RPMI7951 (cell line): ENCODE measurements around the gene DDX24. TPM values are rescaled to one million over a fixed set of nuclear protein-coding genes. Genes with fewer than 3 reads are reported as not detected.

ENCODE experiments used
- DNase-seq: peaks from one replicate; pipeline ENCODE4 v3.0.0-alpha.2; 2012; ENCODE audit warnings: low read depth
- total RNA-seq: library from RNA; depleted of rRNA; stranded (reverse); fragments of >200 nt; shearing (Covaris generic); gene quantifications from 2 replicates; pipeline ENCODE4 v1.2.3, GENCODE V29; 2014; rRNA removed

Gene DDX24
- total RNA-seq, 1 experiment from 2014 or later = 151 TPM

DNA sequence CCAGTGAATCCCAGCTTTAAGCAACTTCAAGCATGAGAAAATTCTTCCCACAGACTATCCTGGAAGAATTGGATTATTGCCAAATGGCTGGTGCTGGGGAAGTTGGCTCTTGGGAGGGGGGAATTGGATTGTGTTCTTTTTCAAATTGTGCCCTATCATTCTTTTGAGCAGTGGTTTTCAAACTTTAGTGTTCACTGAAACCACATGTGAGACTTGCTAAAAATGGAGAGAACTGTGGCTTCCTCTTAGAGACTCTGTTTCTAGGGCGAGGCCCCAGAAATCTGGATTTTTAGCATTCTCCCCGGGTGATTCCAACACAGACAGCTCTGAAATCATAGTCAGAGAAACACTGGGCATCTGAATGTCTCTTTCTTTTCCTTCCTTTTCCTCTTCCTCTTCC is 69.2 kb downstream of the DDX24 start:
- peak; percentile 12 for DNase-seq

DNA sequence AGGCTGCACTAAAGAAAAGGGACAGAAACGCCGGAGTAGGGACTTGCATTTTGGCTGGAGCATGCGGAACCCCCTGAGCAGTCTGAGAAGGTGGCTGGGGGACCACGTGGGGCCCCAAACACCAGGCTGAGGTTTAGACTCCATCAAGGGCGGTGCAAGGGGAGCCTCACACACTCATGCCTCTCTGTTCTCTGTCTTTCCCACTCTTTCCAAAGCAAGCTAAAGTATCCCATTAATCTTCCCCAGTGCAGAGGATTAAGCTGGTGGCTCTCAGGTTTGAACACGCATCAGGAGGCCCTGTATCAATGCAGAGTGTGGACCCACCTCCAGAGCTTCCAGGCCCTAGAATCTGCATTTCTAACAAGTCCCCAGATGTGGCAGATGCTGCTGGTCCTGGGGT is 70.4 kb downstream of the DDX24 start:
- DNase-seq = no peak

DNA sequence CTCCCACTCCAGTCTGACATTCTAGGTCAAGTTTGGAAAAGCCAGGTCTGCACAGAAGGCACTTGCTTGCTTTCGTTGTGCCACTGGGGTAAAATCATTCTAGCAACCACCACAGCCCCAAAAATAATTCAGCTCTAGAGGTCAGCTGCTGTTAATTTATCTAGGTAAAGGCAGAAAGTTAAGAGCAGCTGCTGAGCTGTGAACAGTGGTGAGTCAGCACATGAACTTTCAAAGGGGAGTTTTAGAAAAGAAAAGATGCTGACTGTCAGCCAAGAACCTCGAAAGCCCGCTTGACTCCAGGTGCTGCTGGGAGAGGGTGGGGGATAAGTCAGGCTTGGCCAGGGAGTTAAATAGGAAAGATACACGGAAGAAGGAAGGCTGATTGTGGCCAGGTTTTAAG is 71.2 kb downstream of the DDX24 start:
- DNase-seq = peak; percentile 69

DNA sequence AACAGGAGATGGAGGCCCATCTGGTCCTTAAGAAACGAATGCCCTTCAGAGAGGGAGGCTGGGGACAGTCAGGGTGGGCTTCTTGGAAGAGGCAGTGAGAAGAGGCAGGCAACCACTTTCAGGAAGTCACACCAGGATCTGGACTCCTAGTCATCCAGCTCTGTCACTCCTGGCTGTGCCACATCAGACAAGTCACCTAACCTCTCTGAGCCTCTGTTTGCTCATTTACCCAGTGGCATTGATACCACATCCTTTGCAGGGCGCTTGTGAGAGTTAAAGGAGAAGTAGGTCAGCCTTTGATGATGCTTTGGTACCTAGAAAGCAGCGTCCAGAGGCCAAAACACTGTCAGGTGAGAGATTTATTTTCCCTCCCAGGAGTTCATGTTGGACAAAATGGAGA is 72.8 kb downstream of the DDX24 start:
- no peak for DNase-seq

DNA sequence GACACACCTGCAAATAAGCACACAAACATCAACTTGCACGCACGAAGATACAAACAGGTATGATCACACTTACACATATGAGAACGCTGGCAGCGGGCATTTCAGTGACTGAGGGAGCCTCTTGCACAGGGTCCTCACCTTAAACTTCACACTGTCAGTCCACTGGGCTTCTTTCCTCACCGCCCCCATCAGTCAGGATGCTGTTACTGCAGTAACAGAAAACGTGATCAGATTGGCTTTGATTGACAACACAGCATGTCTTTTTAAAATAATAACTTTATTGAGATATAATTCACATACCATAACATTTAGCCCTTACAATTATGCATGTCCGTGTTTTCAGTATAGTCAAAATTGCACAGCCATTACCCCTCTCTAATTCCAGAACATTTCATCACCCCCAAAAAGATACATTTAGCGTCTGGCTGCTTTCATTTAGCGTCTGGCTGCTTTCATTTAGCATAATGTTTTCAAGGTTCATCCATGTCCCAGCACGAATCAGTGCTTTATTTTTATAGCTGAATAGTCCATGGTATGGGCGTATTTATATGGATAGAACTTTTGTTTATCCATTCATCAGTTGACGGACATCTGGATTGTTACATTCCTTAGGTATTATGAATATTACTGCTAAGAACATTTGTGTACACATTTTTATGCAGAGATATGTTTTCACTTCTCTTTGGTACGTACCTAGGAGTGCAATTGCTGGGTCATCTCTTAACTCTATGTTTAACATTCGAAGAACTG is 75.5 kb downstream of the DDX24 start:
- no peak for DNase-seq

DNA sequence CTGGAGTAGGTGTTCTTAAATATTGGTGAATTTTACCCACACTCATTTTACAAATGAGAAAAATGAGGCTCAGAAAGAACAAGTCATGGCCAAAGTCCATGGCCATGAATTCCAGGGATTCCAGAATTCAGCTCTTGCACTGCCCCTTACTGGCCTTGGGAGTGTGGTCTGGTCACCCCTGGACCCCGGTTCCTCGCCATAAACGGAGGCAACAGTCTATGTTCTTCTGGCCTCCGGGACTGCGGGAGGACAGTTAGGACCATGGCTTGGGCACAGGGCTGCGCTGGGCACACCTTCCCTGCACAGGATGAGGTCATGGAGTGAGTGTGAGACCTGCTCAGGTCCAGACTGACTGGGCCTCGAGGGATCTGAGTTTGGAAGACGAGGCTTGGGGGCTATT is 77.0 kb downstream of the DDX24 start:
- no peak for DNase-seq

DNA sequence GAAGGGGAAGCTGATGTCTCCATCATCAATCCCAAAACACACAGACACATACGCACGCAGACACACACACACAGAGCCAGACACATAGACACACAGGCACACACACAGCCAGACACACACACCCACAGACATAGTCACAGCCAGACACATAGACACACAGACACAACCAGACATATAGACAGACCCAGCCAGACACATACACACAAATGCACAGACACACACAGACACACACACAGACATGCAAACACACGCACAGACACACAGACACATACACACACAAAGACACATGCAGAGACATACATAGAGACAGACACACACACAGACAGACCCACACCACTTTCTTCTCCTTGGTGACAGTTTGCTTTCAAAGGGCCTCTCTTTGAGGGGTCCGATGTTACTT is 77.6 kb downstream of the DDX24 start:
- no peak for DNase-seq

DNA sequence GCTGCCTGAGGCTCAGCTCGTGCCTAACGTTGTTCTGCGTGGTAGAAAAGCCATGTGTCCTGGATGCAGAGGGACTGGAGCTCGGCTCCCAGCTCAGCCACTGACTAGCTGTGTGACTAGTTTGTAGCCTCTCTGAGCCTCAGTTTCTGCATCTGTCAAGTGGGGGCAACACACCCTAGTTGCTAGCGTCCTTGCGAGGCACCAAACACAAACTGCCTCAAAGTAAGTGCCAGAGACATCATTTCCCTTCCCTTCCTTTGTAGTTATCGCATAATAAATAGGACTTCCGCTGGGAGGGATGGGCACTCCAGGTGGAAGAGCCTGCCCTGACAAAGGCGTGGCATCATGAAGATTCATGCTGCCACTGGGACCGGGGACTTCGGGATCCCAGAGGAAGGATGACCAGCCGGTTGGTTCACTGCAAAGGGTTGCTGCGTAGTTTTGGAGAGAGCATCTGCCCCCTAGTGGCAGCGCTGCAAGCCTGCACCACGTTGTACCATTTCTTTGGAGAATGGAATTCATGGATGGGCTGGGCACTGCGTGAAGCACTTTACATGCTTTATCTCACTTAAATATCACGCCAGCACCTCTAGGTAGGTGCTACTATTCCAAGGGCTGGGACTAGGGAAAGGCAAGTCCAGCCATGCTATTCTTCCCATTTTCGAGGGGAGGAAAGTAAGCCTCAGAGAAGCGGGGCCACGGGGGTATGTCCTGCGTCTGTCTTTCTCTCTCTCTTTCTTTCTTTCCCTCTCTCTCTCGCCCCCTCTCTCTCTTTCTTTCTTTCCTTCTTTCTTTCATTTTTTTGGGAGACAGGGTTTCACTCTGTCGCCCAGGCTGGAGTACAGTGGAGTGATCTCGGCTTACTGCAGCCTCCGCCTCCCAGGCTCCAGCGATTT is 79.3 kb downstream of the DDX24 start:
- DNase-seq = peak; percentile 58

DNA sequence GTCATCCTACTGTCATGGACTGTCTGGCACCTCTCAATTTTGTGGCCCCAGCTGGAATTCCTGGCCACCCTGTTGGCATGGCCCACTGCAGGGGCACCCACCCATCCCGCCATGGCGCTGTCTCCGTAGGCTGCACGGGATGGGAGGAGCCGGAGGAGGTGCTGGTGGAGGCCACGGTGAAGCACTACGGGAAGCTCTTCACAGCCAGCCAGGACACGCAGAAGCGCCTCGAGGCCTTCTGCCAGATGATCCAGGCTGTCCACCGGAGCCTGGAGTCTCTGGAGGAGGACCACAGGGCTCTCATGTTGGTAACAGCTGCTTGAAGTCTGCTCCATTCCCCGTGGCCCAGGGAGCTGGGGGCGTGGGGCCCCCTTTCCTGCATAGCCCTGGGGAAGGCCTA is 80.0 kb downstream of the DDX24 start:
- DNase-seq = peak; percentile 32

DNA sequence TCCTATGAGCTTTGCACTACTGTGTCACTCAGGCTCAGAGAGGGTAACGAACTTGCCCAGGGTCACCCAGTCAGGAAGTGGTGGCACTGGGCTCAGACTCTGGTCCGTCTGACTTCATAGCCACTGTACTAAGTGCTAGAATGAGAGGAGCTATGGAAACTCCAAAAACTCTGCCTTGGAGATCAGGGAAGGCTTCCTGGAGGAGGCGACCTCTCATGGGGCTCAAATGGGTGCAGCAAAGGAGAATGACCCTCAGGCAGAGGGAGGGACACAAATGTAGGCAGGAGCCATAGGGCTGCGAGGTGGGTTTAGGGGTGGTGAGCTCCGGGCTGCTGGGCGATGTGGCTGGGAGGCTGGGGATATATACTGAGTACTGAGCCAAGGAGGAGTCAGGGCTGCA is 80.7 kb downstream of the DDX24 start:
- no peak for DNase-seq

DNA sequence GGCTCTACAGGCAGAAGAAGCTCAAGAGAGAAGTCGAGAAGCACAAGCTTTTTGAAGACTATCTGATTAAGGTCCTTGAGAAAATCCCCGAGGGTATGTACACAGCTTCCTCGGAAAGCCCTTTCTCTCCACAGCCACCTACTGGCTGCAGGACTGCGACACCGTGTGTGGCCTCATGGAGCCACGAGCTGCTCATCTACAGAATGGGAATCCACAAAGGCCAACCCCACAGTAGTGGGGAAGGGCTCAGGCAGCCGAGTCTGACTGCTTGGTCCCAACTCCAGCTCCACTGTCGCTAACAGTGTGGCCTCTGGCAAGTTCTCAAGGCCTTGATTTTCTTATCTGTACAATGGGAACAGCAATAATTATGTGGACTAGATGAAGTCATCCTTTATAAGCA is 81.4 kb downstream of the DDX24 start:
- no peak for DNase-seq

DNA sequence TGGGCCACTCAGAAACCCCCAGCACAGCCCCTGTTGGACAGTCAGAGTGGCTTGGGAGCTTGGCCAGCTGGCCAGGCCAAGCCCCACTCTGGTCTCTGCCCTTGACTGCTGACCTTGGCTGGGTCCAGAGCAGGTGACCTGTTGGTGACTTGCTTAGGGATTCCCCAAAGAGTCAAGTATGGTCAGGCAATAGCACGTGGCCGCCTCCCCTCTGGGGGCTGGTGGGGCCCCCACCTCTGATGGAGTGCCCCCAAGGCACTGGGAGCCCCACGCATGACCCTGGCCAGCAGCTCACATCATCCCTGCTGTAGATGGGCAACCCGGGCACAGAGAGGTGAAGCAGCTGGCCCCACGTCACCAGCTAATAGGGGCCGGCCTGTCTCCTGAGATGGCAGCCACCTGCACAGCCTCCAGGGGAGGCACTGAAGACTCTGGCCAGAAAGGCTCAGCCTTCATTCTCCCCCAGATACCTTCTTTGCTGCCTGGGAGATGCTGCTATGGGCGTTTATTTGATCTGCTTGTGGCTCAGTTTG is 82.1 kb downstream of the DDX24 start:
- DNase-seq = no peak

Other genes with a start within 250 kb of the DDX24 start
- not detected in 2 replicates for gene FAM181A, start 153.9 kb downstream of the DDX24 start, total RNA-seq
- 0.36 and 0.78 TPM in 2 replicates for gene ASB2, start 104.6 kb downstream of the DDX24 start, total RNA-seq
- gene CCDC197, start 83.9 kb downstream of the DDX24 start, total RNA-seq = not detected in 2 replicates
- 1.5 and 1.6 TPM in 2 replicates for gene OTUB2, start 54.9 kb downstream of the DDX24 start, total RNA-seq
- 8.9 and 20.8 TPM in 2 replicates for gene IFI27L1, start 108 bp upstream of the DDX24 start, total RNA-seq
- gene IFI27, start 29.5 kb upstream of the DDX24 start, total RNA-seq = 11.3 and 28.8 TPM in 2 replicates
- 190 and 212 TPM in 2 replicates for gene IFI27L2, start 48.4 kb upstream of the DDX24 start, total RNA-seq
- 0.36 and 0.39 TPM in 2 replicates for gene PPP4R4, start 93.1 kb upstream of the DDX24 start, total RNA-seq
- not detected in 2 replicates for gene SERPINA10, start 212.1 kb upstream of the DDX24 start, total RNA-seq
- gene SERPINA6, start 242.1 kb upstream of the DDX24 start, total RNA-seq = 1.4 and 2.1 TPM in 2 replicates